Peyer's patch (tissue), 4 donors: ENCODE data around the gene NRF1. TPM values are rescaled to one million over a fixed set of nuclear protein-coding genes. Genes with fewer than 3 reads are reported as not detected.

Source experiments
- DNase-seq, 3 donors: peaks; one replicate each; pipeline ENCODE4 v3.0.0-alpha.2; 2017 to 2019
- H3K27ac ChIP-seq, 4 donors: fragments of 200-600 bp; sonication (generic); one replicate each; pipeline ENCODE4 v1.5.1; 2016 to 2019
- H3K27me3 ChIP-seq, 2 donors: fragments of 200-600 bp; sonication (generic); one replicate each; pipeline ENCODE4 v1.5.1; 2019
- H3K36me3 ChIP-seq, 3 donors: fragments of 200-600 bp; sonication (generic); one replicate each; pipeline ENCODE4 v1.5.1; 2016 to 2019
- H3K4me1 ChIP-seq, 4 donors: fragments of 200-600 bp; sonication (generic); one replicate each; pipeline ENCODE4 v1.5.1; 2016 to 2019
- H3K4me3 ChIP-seq, 4 donors: fragments of 200-600 bp; sonication (generic); 1 replicate in 3 of 4; 2 replicates in 1 of 4; pipeline ENCODE4 v1.5.1; 2016 to 2019; ENCODE audit warnings: mild to moderate bottlenecking in 1 of 4
- H3K9me3 ChIP-seq, 4 donors: fragments of 200-600 bp; sonication (generic); one replicate each; pipeline ENCODE4 v1.5.1; 2016 to 2019; ENCODE audit warnings: mild to moderate bottlenecking in 1 of 4
- CTCF ChIP-seq, 6 experiments: fragments of 450-650 bp in 4 of 6; fragments of 200-600 bp in 2 of 6; sonication (generic) in 1 of 6; IDR thresholded peaks; one replicate each; pipeline ENCODE4 v1.5.1; 2017 to 2019; ENCODE audit warnings: antibody characterized with exemption in 6 of 6, mild to moderate bottlenecking in 3 of 6, moderate library complexity in 1 of 6
- POLR2A ChIP-seq, 2 donors: fragments of 450-650 bp; IDR thresholded peaks; one replicate each; pipeline ENCODE4 v1.5.1; 2017; ENCODE audit warnings: antibody characterized with exemption in 2 of 2, mild to moderate bottlenecking in 2 of 2, moderate library complexity in 2 of 2
- total RNA-seq, 4 donors: library from RNA; depleted of rRNA; stranded (reverse); fragments of >200 nt; gene quantifications; one replicate each; pipeline ENCODE4 v1.1.0, GENCODE V29; 2016

The NRF1 gene
- total RNA-seq, 4 donors from 2014 or later = 11.2 to 27.2 (median 16.5) TPM

- TF ChIP-seq CTCF (IDR thresholded peaks at IDR 0.05) (no peak), POLR2A (IDR thresholded peaks at IDR 0.05) (no peak)
- Histone ChIP-seq H3K27ac (no peak overlapping the region), H3K9me3 (peaks cover 0 to 3% (median 0%) of the 10 kb centered on the region in 4 donors), H3K27me3 (no peaks in the 10 kb centered on the region), H3K36me3 (no peaks in the 10 kb centered on the region), H3K4me3 (no peak overlapping the region), H3K4me1 (no peaks in the 10 kb centered on the region)
- DNase-seq = peak in 1 of 3 donors; percentile 12
These were observed 151.0 kb downstream of the NRF1 start for GRCh38 chr7:129762387-129762969.

- DNase-seq = peak in 1 of 3 donors; percentile 13
- H3K4me1 ChIP-seq = no peaks in the 10 kb centered on the region
- H3K9me3 ChIP-seq = peaks cover 0 to 3% (median 0%) of the 10 kb centered on the region in 4 donors
- no peak for TF ChIP-seq POLR2A (IDR thresholded peaks at IDR 0.05)
- no peak for TF ChIP-seq CTCF (IDR thresholded peaks at IDR 0.05)
- H3K36me3 ChIP-seq = no peaks in the 10 kb centered on the region
- no peaks in the 10 kb centered on the region for H3K27me3 ChIP-seq
- H3K27ac ChIP-seq = no peak overlapping the region
- no peak overlapping the region for H3K4me3 ChIP-seq
These were observed 152.9 kb downstream of the NRF1 start for GRCh38 chr7:129764247-129765084.

- Histone ChIP-seq H3K27ac (no peak overlapping the region), H3K9me3 (peaks cover 0 to 3% (median 0%) of the 10 kb centered on the region in 4 donors), H3K27me3 (no peaks in the 10 kb centered on the region), H3K4me1 (no peaks in the 10 kb centered on the region), H3K36me3 (no peaks in the 10 kb centered on the region), H3K4me3 (no peak overlapping the region)
- TF ChIP-seq CTCF (IDR thresholded peaks at IDR 0.05) = no peak
- TF ChIP-seq POLR2A (IDR thresholded peaks at IDR 0.05) = no peak
- DNase-seq = peak in 1 of 3 donors; percentile 4
These were observed 153.8 kb downstream of the NRF1 start for GRCh38 chr7:129765352-129765751.

- H3K4me3 ChIP-seq = no peak overlapping the region
- no peak overlapping the region for H3K27ac ChIP-seq
- H3K9me3 ChIP-seq = peaks cover 0 to 3% (median 0%) of the 10 kb centered on the region in 4 donors
- no peaks in the 10 kb centered on the region for H3K36me3 ChIP-seq
- no peak for TF ChIP-seq CTCF (IDR thresholded peaks at IDR 0.05)
- TF ChIP-seq POLR2A (IDR thresholded peaks at IDR 0.05) = no peak
- peak in 1 of 3 donors; percentile 31 for DNase-seq
- H3K4me1 ChIP-seq = no peaks in the 10 kb centered on the region
- no peaks in the 10 kb centered on the region for H3K27me3 ChIP-seq
These were observed 155.8 kb downstream of the NRF1 start for GRCh38 chr7:129767120-129768015.

GRCh38 chr7:129768614-129769399 lies 157.3 kb downstream of the NRF1 start:
- no peaks in the 10 kb centered on the region for H3K4me1 ChIP-seq
- TF ChIP-seq CTCF (IDR thresholded peaks at IDR 0.05) (no peak), POLR2A (IDR thresholded peaks at IDR 0.05) (no peak)
- H3K27me3 ChIP-seq = no peaks in the 10 kb centered on the region
- no peak overlapping the region for H3K27ac ChIP-seq
- peak in 1 of 3 donors; percentile 1 for DNase-seq
- no peaks in the 10 kb centered on the region for H3K36me3 ChIP-seq
- no peak overlapping the region for H3K4me3 ChIP-seq
- no peaks in the 10 kb centered on the region for H3K9me3 ChIP-seq
